ENCODE data around the gene MVB12B.
"Not testable (repeated sequence)": the region's sequence is repeated elsewhere in the genome, so short reads cannot be mapped to it uniquely, and the experiment has no call there.

The MVB12B gene

DNA sequence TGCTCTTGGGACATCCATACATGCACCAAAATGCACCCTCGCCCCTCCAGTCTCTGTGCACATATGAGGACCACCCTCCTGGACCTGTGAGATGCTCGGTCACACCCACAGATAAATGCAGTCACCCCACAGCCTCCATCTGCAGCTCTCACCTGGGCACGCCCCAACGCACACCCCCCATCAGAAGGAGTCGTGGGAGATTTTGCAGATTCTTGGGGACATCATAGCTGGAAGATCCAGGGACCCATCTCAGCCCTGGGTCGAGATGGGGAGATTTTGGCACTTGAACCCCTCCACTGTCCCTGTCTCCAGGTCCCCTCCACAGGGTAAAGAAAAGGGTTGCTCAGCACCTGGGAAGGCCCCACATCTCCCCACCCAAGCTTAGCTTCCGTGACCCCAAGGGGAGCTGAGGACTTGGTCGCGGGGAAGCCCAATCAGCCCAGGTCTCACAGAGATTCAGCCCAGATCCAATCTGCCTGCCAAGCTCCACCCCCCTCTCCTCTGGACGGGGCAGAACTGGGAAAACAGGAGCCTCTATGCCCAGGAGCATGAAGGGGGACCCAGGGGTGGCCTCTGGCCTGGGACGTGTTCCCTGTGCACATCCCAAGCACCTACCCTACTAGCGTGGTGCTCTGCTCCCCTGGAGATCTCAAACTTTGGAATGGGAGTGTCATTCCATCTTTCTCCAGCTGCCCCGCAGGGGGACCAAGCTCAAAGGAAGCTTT lies 197.9 kb downstream of the MVB12B start:
- no peak for DNase-seq

DNA sequence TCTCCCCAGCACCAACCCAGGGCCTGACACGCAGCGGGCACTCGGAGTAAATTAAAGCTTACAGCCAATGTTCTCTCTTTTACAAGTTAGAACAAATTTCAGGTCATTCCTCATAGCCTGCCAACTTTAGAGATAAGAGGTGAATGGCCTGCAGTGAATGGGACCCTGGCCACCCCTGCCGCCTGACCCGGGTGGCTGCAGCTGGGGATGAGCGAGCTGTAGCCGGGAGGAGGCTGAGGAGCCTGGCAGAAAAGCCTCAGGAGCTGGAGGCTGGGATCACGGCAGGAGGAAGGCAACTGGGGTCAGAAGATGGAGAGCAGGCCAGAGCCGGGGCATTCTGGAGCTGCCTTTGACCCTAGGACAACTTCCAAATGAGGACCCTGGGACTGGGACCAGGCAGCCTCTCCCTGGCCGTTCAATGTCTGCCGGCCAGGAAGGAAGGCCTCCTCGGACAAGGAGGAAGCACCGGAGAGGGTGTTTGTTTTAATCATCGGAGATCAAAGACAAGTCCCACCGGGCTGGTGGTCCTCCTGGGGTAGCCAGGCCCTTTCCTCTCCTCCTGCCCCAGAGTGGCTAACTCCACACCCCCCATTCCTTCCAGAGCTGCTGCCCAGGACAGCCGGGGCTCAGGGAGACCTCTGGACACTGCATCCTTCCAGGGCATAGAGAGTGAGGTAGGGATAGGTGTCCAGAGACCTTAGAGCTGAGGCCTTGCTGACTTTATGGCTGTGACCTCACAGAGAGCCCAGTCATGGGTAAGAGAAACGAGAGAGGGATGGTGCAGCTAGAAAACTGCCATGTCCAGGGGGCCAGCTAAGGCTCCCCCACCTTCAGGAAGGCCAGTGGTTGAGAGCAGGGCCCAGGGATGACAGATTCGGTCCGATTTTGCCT lies 199.8 kb downstream of the MVB12B start:
- DNase-seq = no peak

DNA sequence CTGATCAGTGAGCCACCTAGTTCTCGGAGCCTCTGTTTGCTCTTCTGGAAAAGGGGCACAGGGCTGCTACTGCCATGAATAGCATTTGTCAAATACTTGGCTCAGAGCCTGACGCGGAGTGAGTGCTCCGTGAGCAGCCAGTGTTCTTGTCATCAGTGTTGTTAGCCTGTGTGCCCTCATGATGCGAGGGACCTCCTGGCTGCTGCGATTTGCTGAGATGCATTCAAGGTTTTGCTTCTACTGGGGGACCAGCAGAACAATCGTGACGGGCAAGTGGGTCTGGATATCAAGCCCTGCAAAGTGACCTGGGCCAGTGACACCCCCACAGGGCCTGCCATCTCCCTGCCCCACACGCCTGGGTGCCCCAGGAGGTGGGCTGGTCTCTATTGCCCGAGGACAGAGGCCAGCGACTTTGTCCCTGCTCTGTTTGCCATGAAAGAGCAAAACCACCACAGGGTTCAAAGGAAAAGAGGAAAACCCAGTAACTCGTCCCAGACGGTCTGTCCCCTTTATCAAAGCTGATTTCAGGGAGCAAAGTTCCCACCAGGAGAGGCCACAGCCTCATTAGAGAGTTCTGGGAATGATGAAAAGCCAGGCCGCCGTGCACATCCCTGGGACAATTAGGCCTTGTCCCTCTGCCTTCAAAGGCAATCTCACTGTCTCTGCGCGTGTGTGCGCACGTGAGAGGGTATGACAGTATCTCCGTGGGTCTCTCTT lies 200.6 kb downstream of the MVB12B start:
- DNase-seq = no peak

- DNase-seq = no peak
Observed at GRCh38 chr9:126528111-126528510, 201.5 kb downstream of the MVB12B start.

GRCh38 chr9:126528915-126529314 lies 202.3 kb downstream of the MVB12B start:
- no peak for DNase-seq

DNA sequence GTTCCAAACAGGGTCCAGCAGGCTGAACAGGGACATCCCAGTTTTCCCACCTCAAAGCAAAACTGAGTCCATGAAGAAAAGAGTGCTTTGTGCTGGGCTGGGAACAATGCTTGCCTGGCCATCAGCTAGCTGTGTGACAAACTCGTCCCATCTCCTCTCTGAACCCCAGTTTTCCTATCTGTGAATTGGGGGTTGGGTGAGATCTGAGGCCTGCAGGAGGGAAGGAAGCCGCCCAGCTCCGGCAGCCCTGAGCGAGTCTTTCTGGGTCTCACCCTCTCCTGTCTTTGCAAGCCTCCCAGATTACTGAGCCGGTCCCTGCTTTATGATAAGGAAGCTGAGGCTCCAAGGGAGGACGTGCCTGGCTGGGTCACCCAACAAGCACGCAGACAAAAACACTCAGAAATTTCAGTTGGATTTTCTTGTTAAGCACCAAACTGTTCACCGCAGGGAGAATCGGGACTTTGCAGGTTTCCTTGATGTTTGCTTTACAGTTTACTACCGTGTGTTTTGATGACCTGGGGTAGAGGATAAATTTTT lies 204.5 kb downstream of the MVB12B start:
- DNase-seq = no peak

GRCh38 chr9:126531591-126531990 lies 205.0 kb downstream of the MVB12B start:
- DNase-seq = no peak

DNA sequence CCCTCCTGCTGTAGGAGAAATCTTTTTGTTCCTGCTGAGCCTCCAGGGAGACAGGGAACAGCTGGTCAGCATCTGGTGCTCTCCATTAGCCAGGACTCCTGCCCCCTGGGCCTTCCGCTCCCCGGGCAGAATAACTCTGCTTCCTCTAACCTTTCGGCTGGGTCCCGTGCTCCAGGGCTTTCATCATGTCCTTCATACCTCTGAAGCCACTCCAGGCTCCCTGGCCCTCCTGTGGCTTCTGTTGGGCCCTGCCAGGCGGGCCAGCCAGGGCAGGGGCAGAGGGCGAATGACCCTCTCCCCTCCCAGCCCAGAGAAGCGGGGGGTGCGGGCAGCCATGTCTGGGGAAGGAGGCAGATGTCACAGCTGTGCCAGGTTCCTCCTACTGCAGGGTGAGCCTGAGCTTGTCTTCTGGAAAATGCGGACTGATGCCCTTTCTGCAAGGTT lies 205.4 kb downstream of the MVB12B start:
- DNase-seq = no peak

DNA sequence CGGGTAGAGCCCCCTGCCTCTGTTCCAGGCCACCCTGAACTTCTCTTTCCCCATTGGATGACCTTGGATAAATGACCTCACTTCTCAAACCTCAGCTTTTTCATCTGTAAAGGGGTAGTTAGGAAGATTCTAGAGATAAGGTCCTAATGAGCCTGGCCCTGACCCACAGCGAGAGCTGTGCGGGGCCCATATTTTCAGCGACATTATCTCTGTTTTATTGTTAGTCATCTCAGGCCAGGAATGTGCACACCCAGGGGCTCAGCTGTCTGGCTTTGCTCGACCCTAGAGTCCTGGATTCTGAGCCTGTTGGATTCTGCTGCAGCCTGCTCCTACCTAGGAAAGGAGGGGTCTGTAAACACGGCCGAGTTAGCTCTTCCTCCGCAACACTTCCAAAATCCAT lies 205.9 kb downstream of the MVB12B start:
- DNase-seq = no peak

- DNase-seq = no peak
Observed at GRCh38 chr9:126532951-126533925, 206.6 kb downstream of the MVB12B start.

- no peak for DNase-seq
Observed at GRCh38 chr9:126533926-126534310, 207.3 kb downstream of the MVB12B start.

DNA sequence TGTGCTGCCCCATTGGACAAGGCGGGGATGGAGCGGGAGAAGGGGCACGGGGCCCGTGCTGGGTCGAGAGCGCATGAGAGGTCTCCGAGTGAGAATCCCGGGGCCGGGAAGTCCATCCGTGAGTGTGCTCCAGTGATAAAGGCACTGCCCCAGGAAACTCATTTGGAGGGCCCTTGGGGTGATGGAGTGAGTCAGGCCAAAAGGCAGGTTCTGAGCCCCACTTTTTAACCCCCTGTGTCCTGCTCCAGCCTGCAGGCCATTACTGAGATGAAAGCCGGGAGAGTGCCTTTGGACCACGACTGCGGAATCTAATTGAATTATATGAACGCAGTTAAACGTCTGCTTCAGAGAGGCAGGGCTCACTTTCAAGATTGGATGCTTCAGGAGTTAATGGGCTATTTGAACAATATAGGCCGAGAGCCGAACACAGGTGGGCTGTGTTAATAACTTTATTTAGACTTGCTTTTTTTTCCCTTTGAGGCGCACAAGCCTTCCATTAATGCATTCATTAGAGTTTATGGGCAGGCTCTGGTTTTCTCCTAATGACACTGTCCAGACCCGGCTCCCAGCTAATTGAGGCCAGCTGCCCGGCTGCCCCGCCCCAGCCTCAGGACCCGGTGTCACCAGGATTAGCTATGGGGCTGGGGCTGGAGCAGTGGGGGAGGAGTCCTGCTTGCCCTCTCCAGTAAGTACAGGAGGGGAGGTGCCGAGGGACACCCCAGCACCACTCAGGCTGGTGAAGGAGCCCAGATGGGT lies 208.0 kb downstream of the MVB12B start:
- no peak for DNase-seq

- no peak for DNase-seq
Observed at GRCh38 chr9:126536131-126536530, 209.5 kb downstream of the MVB12B start.

GRCh38 chr9:126536841-126537465 lies 210.3 kb downstream of the MVB12B start:
- DNase-seq = no peak

DNA sequence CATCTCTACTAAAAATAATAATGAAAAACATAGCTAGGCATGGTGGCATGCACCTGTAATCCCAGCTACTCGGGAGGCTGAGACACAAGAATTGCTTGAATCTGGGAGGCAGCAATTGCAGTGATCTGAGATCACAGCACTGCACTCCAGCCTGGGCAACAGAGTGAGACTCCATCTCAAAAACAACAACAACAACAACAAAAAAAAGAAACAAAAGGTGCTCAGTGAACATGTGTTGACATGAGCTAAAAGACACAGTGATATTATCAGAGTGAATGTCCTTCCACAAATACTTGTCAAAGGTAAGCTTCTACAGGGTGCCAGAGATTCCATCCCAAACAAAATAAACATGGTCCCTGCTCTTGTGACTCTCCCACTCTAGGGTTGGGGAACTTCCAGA lies 211.9 kb downstream of the MVB12B start:
- DNase-seq = no peak

DNA sequence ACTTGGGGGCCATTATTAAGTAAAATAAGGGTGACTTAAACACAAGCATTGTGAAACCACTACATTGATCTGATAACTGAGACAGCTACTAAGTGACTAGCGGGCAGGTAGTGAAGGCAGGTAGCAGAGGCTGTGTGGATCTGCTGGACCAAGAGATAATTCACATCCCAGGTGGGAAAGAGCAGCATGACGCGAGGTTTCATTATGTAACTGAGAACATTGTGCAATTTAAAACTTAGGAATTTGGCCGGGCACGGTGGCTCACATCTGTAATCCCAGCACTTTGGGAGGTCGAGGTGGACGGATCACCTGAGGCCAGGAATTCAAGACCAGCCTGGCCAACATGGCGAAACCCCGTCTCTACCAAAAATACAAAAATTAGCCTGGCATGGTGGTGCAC lies 213.8 kb downstream of the MVB12B start:
- DNase-seq = not testable (repeated sequence)

GRCh38 chr9:126543490-126543889 lies 216.9 kb downstream of the MVB12B start:
- DNase-seq = no peak

GRCh38 chr9:126545106-126545505 lies 218.5 kb downstream of the MVB12B start:
- DNase-seq = no peak

DNA sequence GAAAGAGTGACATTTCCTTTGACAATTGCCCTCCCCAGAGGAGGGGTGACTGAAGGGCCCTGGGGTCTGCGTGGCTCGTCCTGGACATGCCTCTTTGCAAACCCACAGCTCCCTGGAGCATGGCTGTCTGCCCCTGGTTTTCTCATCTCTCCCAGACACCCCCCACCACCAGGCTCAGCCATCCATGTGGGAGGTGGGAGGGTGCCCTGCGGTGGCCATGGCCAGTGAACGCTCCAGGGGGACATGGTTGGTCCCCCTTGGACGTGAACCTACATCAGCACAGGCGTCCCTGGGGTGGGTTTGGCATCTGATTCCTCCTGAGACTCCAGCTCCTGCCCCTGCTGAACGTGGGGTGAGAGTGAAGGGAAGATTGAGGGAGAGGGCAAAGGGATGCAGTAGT lies 219.4 kb downstream of the MVB12B start:
- DNase-seq = no peak

- DNase-seq = no peak
Observed at GRCh38 chr9:126548312-126548711, 221.7 kb downstream of the MVB12B start.
